Endothelial cell of umbilical vein (primary cell): Measurements from ENCODE around the gene MAPK9.
A peak's percentile ranks its signal among the peaks of the same experiment; 100 is the strongest.

Experiments used
- EZH2 ChIP-seq: IDR thresholded peaks from 2 replicates; pipeline ENCODE4 v1.6.1; 2012; ENCODE audit warnings: borderline replicate concordance, low read depth, mild to moderate bottlenecking, moderate library complexity, low read length, inconsistent platforms; ENCODE audit not compliant: severe bottlenecking
- FOS ChIP-seq: IDR thresholded peaks from 2 replicates; pipeline ENCODE4 v1.6.1; 2011; ENCODE audit warnings: mild to moderate bottlenecking, low read length, moderate library complexity, borderline replicate concordance; ENCODE audit not compliant: insufficient read depth
- GATA2 ChIP-seq: IDR thresholded peaks from 2 replicates; pipeline ENCODE4 v1.7.0; 2011; ENCODE audit warnings: low read depth, mild to moderate bottlenecking, moderate library complexity, mixed read lengths, low read length; ENCODE audit not compliant: insufficient read length, insufficient read depth
- JUN ChIP-seq: IDR thresholded peaks from 2 replicates; pipeline ENCODE4 v1.6.1; 2011; ENCODE audit warnings: borderline replicate concordance, low read depth; ENCODE audit not compliant: insufficient read length, insufficient read depth
- MYC ChIP-seq: IDR thresholded peaks from one replicate; pipeline ENCODE4 v1.6.1; 2011; ENCODE audit warnings: mild to moderate bottlenecking, low read depth, low read length
- POLR2A ChIP-seq: IDR thresholded peaks from 2 replicates; pipeline ENCODE4 v1.6.1; 2012; ENCODE audit warnings: low read depth, mild to moderate bottlenecking, control low read depth, low read length
- POLR2AphosphoS5 ChIP-seq: IDR thresholded peaks from 2 replicates; pipeline ENCODE4 v1.6.1; 2012; ENCODE audit warnings: low read depth, mild to moderate bottlenecking, control low read depth, low read length, moderate library complexity; ENCODE audit not compliant: insufficient read depth
- TF ChIP-seq, protein P1 (sequence below), 2 donors: IDR thresholded peaks; 1 replicate in 1 of 2; 2 replicates in 1 of 2; pipeline ENCODE4 v1.5.1; 2011; ENCODE audit warnings: low read length in 2 of 2, mild to moderate bottlenecking in 2 of 2, moderate library complexity in 2 of 2, control low read depth in 1 of 2, inconsistent platforms in 1 of 2, low read depth in 1 of 2; ENCODE audit not compliant: insufficient read depth in 1 of 2; ENCODE audit errors: extremely low read depth in 1 of 2

DNA sequence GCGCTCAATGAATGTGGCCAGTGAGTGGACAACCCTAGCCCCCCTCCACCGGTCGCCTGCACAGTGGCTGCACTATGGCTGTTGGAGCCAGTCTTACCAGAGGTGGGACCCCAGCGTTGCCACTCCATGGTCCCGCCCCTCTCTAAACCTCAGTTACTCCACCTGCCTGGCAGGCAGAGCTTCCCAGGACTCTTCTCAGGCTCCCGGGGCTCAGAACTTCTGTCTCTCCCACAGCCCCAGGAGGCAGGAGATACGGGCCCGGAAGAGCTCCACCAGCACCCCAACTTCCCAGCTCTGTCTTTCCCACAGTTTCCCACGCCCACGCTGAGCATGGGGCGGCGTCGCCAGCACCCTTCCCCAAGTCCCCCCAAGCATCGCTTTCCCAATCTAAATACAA lies 83.8 kb downstream of the MAPK9 start:
- TF ChIP-seq, protein P1, sequence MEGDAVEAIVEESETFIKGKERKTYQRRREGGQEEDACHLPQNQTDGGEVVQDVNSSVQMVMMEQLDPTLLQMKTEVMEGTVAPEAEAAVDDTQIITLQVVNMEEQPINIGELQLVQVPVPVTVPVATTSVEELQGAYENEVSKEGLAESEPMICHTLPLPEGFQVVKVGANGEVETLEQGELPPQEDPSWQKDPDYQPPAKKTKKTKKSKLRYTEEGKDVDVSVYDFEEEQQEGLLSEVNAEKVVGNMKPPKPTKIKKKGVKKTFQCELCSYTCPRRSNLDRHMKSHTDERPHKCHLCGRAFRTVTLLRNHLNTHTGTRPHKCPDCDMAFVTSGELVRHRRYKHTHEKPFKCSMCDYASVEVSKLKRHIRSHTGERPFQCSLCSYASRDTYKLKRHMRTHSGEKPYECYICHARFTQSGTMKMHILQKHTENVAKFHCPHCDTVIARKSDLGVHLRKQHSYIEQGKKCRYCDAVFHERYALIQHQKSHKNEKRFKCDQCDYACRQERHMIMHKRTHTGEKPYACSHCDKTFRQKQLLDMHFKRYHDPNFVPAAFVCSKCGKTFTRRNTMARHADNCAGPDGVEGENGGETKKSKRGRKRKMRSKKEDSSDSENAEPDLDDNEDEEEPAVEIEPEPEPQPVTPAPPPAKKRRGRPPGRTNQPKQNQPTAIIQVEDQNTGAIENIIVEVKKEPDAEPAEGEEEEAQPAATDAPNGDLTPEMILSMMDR (IDR thresholded peaks at IDR 0.05; ENCODE audit: extremely low read depth in 1 of 2, insufficient read depth in 1 of 2, low read depth in 1 of 2, low read length in 2 of 2): no peak
- no peak for TF ChIP-seq POLR2A
- TF ChIP-seq GATA2: no peak
- TF ChIP-seq POLR2AphosphoS5: no peak
- peak; percentile 4 for TF ChIP-seq EZH2
- TF ChIP-seq FOS: no peak
- no peak for TF ChIP-seq JUN
- TF ChIP-seq MYC: no peak
